Activated CD4-positive, CD25-positive, alpha-beta regulatory T cell treated with anti-CD3 and anti-CD28 coated beads, Interleukin-2, amount 50 U/mL, for 16 hours (primary cell): ENCODE measurements around the gene L3MBTL4.

ENCODE experiments used
- DNase-seq: peaks from one replicate; pipeline ENCODE4 v3.0.0-alpha.2; 2020; ENCODE audit warnings: low read depth, low spot score

L3MBTL4 gene

DNA sequence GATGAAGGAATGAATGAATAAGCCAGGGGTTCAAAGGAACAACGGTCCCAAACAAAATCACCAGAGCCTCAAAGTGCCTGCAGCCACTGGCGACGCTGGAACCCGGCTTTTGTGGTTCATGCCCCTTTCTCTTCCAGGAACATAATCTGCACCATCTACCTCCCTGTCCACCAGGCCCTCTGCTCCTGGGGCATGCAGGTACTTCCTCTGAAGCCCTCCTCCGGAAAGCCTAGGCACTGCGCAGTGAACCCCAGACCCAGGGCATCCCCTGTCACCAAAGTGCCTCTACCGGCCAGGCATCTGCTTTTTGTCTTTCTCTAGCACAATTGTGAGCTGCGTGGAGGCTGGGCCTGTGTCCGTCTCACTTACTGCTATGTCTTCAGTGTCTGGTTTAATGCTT lies 420.8 kb downstream of the L3MBTL4 start:
- no peak for DNase-seq

DNA sequence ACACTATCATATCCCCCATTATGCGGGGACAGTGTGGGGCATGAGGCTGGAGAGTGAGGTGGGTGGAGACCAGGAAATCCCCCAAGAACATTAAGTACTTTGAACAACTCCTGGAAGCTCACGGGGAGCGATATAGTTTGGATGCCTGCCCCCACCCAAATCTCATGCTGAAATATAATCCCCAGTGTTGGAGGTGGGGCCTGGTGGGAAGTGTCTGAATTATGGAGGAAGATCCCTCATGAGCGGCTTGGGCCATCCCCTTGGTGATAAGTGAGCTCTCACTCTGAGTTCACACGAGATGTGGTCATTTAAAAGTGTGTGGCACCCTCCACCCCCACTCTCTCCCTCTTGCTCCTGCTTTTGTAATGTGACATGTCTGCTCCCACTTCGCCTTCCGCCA lies 422.3 kb downstream of the L3MBTL4 start:
- no peak for DNase-seq

DNA sequence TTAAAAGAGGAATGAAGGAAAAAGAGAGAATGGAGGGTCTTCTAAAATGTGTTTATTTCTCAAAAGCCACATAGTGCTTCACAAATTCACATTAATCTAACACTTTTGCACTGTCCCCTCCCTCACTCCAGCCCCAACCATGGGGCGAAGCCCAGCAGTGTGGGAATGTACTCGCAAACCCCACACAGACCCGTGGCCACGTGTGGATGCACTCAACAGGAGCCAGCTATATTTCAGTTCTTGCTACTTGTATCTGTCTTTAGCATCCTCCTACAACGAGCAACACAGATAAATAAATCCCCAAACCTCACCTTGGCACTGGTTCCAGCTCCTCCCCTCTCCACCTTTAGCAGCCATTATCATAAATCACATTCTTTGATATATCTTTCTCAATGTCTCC lies 427.5 kb downstream of the L3MBTL4 start:
- no peak for DNase-seq

GRCh38 chr18:5986257-5986931 lies 428.3 kb downstream of the L3MBTL4 start:
- DNase-seq, result no peak

GRCh38 chr18:5984245-5984644 lies 430.5 kb downstream of the L3MBTL4 start:
- no peak for DNase-seq

DNA sequence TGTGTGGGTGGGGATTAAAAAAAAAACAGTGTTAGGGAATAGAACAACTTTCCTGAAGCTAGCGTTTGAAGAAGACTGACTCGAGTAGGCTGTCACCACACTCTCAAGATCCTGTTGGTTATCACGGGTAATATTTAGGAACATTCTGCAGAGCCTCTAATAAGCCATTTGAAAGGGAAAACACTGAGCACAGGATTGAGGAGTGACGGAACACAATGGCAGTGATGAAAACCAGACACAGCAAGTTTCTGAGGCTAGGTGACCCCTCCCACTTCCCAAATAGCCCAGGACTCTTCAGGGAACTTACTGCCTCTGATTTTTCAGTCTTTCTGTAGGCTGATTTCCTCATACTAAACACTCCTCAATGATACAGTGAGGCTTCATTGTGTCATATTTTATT lies 431.2 kb downstream of the L3MBTL4 start:
- no peak for DNase-seq

DNA sequence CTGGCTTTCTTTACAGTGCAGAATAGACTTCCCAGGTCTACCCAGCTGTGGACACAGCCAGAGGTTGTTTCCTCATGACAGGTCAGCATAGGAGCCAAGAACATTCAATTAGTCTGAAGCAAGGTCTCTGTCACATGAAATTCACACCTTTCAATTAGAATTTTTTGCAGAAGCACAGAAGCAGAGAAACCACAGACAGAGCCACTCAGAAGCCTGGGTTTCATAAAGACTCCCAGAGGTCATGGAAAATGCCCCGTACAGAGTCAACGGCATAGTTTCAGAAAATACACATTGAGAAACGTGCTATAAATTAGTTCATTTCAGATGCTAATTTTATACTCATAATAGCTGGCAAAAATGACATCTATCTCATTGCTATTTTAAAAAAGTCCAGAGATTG lies 432.4 kb downstream of the L3MBTL4 start:
- no peak for DNase-seq

DNA sequence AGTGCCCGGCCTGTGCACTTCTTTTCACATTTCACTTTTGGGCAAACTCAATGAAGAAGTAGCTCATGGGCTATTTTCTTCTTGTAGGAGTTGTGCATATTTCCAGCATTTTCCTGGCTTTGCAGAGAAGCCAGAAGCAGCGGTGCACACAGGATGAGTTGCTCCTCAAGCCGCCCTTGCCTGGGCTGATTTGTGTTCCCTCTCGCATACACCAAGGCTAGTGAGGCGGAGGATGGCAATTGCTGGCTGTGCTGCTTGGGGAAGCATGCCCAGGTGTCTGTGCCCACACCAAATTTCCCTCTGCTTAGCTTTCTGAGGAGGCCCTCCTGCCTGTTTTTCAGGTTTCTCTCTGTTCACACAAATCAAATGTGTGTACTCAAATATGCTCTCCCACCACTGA lies 434.0 kb downstream of the L3MBTL4 start:
- DNase-seq, result no peak

GRCh38 chr18:5979971-5980457 lies 434.7 kb downstream of the L3MBTL4 start:
- DNase-seq, result no peak

DNA sequence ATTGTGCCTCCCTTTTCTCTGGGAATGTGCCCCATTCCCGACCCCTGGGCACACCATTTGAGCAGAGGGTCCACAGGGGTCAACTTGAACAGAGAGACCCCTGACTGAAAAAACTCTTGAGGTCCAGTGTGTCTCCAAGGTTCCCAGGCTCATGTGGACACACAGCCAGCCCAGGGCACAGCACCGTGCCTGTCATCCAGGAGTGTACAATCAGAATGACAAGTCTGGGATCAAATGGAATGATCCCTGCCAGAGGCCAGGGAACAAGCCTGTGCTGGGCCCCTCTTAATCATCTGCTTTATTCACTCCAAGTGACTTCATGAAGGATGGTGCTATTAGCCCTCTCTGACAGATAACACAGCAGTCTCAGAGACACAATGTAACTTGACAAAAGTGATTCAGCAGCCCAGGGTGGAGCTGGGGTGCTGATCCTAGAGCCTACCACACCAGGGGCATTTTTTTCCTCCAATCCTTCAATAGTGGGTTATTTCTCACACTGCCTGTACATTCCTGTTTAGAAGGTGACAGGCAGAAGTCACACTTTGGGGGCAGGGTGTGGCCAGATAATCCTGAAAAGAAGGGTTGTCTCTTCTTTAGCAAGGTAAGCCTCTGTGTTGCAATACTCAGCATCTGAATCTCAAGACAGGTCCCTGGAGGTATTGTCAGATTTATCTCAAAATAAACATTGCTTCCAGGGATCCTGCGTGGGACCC lies 435.4 kb downstream of the L3MBTL4 start:
- DNase-seq, result no peak

DNA sequence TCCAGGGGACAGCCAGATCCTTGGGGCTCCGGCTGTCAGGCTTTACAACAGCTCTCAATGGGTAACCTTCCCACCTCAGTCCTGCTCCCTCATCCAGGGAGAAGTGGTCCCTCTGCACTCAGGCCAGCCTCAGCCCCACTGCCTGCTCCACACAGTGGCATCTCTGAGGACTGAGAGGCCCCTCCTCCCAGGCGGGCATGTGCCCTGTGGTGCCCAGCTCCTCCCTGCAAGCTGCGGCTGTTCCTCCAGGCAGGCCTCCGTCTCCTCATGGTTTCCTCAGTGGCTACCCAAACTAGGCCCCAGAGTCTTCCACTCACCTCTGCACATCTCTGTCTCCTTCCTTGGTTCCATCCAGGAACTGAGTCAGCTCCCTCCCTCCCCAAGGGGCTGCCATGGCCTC lies 437.7 kb downstream of the L3MBTL4 start:
- no peak for DNase-seq

DNA sequence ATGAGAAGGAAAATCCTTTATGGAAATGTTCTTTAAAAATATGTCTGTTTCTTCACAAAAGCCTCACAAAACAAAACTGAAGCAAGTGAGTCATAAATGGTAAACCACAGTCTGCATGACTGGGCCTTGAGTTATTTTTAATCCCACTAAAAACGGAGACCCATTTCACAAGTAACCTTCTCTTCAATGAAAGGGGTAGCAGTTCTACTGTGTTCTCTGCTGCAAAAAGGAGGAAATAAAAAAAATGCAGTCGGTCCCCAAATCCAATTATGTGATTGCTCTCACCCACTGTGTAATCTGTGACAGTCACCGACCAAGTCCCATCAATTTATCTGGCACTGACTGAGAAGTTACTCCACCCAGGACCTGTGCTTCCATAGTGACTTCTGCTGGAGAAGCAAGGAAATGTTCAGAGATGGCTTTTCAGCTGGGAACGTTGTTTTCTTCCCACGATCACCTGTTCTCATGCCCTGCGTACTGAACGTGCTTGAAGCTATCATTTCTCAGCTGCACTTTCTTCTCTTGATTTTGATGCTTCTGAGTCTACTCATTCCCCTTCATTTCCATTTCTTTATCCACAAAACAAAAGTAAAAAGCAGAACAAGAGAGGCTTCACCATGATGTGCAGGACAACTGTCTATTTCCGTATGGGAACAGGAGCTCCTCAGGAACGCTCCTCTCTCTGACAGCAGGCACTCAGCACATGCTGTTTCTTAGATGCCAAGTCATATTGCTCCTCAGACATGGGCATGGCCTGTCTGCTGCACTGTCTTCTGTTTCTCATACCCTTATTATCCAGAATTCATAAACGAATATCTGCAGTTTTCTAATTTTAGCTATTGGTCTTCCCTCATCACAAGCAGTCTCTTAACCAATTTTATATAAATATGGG lies 439.4 kb downstream of the L3MBTL4 start:
- no peak for DNase-seq

GRCh38 chr18:5974696-5975095 lies 440.0 kb downstream of the L3MBTL4 start:
- DNase-seq, result no peak

- no peak for DNase-seq
These were observed 441.6 kb downstream of the L3MBTL4 start for GRCh38 chr18:5973099-5973498.

GRCh38 chr18:5972298-5972697 lies 442.4 kb downstream of the L3MBTL4 start:
- DNase-seq, result no peak

DNA sequence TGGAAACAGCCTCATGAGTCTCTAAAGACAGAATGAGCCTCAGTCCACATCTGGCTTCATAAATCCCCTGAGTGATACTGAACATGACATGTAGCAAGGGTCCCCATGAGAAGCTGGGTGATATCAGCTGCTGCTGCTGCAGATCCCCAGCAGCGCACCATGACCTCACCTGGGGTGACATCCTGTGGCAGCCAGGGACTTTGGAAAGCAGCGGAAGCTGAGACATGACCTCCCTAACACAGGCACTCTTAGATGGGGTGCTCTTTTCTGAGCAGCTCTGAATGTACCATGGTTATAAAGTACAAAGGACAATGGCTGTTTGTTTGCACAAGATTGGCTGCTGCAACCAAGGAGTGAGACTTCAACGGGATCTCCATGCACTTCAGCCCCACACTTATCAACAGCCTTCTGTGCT lies 444.7 kb downstream of the L3MBTL4 start:
- DNase-seq, result no peak

DNA sequence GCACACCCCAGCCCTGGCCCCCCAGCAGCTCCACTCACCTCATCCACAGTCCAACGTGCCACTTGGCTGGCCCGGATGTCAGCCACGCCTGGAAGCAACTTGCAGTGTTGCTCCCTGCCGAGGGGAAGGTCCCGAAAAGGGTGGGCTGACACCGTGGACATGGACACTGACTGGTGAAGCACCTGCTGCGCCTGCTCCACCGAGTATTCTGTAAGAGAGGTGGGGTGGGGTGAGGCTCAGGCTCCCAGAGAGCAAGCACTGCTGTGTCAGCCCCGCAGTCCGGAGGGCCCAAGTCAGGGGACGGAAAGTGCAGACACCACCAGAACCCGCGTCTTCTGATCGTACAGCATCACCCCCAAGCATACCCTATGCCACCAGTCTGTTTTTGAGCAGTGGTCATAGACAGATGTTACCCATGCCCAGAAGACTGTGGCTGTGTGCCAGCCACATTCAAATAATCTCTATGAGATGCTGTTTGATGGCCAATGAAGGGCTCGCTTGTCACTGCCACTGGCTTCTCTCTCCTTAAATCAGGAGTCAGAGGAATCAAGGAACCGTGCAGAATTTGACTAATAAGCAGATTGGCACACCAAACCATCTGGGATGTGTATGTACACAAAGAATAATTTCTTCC lies 445.2 kb downstream of the L3MBTL4 start:
- DNase-seq, result no peak

DNA sequence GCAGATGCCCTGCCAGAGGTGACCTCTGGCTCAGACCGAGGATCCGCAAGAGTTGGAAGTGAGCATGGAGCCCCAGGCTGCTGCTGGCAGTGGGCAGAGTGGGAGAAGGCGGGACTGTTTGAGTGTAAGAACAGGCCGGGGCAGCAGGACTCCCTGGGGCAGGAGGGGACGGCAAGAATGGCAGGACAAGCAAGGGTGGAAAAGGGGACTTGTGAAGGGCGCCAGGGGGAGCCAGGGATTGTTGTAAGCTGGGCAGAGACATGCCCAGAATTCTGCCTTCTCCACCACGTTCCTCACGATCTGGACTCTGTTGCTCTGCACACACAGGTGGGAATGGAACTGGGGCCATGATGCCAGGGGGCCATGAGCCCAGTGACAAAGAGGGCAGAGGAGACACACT lies 447.0 kb downstream of the L3MBTL4 start:
- no peak for DNase-seq

DNA sequence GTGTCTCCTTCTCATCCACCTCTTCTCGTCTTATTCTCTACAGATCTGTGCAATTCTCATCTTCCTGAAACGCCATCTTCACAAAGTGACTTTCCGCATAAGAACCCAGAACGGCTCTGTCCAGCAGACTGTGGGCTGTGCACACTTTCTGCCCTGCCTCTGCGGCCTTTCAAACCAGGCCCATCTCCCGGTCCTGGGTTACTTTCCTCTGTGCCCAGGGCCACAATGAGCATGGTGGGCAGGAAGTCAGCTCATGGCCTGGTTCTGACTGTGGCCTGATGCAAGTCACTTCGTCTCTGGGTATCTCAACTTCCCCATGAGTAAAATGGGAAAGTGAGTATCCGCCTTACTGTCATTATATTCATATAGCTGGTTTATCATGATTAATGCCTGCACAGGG lies 447.7 kb downstream of the L3MBTL4 start:
- no peak for DNase-seq

GRCh38 chr18:5966514-5966913 lies 448.2 kb downstream of the L3MBTL4 start:
- no peak for DNase-seq

GRCh38 chr18:5964996-5965395 lies 449.7 kb downstream of the L3MBTL4 start:
- no peak for DNase-seq

DNA sequence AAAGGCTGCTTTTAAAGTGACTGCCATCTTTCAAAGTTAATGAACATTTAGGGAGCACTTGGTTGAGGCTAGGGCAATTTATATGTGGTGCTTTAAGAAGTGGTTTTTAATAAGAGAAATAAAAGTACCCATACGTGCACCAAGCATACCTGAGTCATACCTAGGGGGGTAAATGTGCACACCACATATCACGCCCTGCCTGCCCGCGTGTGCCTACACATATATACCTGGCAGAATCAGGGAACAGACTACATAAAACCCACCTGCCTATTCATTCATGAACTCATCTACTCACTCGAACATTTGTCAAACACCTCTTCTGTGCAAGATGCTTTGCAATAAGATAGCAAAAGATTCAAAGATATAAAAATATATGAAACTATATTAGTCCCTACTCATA lies 450.1 kb downstream of the L3MBTL4 start:
- DNase-seq, result no peak
